IMR-90 (cell line): ENCODE results near the gene ATM. TPM values are rescaled to one million over a fixed set of nuclear protein-coding genes. Genes with fewer than 3 reads are reported as not detected.
A peak's percentile ranks its signal among the peaks of the same experiment; 100 is the strongest.

ENCODE experiments used
- CHD1 ChIP-seq: IDR thresholded peaks from 2 replicates; pipeline ENCODE4 v1.6.1; 2012; ENCODE audit warnings: low read depth, low read length, improper control_type of control experiment
- CTCF ChIP-seq: conservative IDR thresholded peaks from 2 replicates; pipeline ENCODE4 v1.5.1; 2012; ENCODE audit warnings: mild to moderate bottlenecking, low read depth, low read length, improper control_type of control experiment
- POLR2A ChIP-seq: IDR thresholded peaks from 2 replicates; pipeline ENCODE4 v1.6.1; 2012; ENCODE audit warnings: mild to moderate bottlenecking, low read depth, low read length
- USF2 ChIP-seq: fragments of 150-350 bp; IDR thresholded peaks from 2 replicates; pipeline ENCODE4 v1.6.1; 2017; ENCODE audit warnings: mild to moderate bottlenecking, antibody characterized with exemption, low read length, low read depth
- polyA plus RNA-seq, 3 experiments: library from polyadenylated mRNA; depleted of rRNA; stranded (reverse); fragments of >200 nt; gene quantifications; 2 replicates each; pipeline ENCODE4 v1.2.3, GENCODE V29; 2012; ENCODE audit warnings: low replicate concordance in 1 of 3
- total RNA-seq: library from RNA; depleted of rRNA; stranded (reverse); fragments of >200 nt; gene quantifications from 2 replicates; pipeline ENCODE4 v1.2.3, GENCODE V29; 2012

Gene ATM
- total and polyA plus RNA-seq, 2 of the 4 experiments (the other 2 are of a cell fraction) = 18.1 to 30.6 TPM

GRCh38 chr11:108222574-108223347 lies at the start of gene ATM, which contains the start of gene NPAT (continued):
- TF ChIP-seq CTCF = peak; percentile 93
- no peak for TF ChIP-seq CHD1
- peak; percentile 67 for TF ChIP-seq USF2
- peak; percentile 94; the same call in 1 of the 2 replicates for TF ChIP-seq POLR2A
